K562 (cell line): ENCODE data around the gene SMS. TPM values are rescaled to one million over a fixed set of nuclear protein-coding genes. Genes with fewer than 3 reads are reported as not detected.

ENCODE experiments used
- ATAC-seq: fragments of 200-7000 bp; cut with Tn5 transposase; 3 replicates; pipeline ENCODE4 v1.9.1; 2020; ENCODE audit warnings: moderate library complexity
- BruUV-seq: library from RNA; stranded (reverse); fragments of 400-500 nt; replicated peaks from 2 replicates; lab custom pipeline; 2021; lab: Mats Ljungman, UMichigan
- CTCF ChIA-PET: fragments of 300-600 bp; formaldehyde crosslinking; extraction: SDS; loops from one replicate; lab custom pipeline; 2021; ENCODE audit warnings: low intra/inter-chr PET ratio; lab: Yijun Ruan, JAX
- POLR2A ChIA-PET: fragments of 300-600, 350-650 bp; sonication (Branson Sonifier 250); formaldehyde crosslinking; extraction: SDS; loops from one replicate; lab custom pipeline; 2021; ENCODE audit warnings: antibody characterized with exemption, inconsistent platforms; lab: Yijun Ruan, JAX
- DNase-seq, 4 experiments: peaks; one replicate each; pipeline versions ENCODE4 v3.0.0 to v3.0.0-alpha.2; 2011 to 2018; ENCODE audit warnings: low spot score in 3 of 4, mixed read lengths in 3 of 4; ENCODE audit errors: extremely low read depth in 1 of 4
- FAIRE-seq: peaks from 2 replicates; lab custom pipeline; 2011; peaks lifted over from hg19 to GRCh38; lab: Jason Lieb, UNC
- H2AFZ ChIP-seq: 2 replicates; pipeline ENCODE4 v1.6.0; 2011; ENCODE audit warnings: low read depth, low read length, control low read depth, inconsistent platforms
- H3K27ac ChIP-seq: fragments of 200-600 bp; 3 replicates; pipeline ENCODE4 v1.8.0; 2011; ENCODE audit warnings: low read depth, mild to moderate bottlenecking, control low read depth, inconsistent platforms, low read length, moderate library complexity, mixed read lengths; ENCODE audit errors: extremely low read depth
- H3K27me3 ChIP-seq, 2 experiments: fragments of 300-600 bp in 1 of 2; 2 replicates in 1 of 2; 3 replicates in 1 of 2; pipeline versions ENCODE4 v1.6.0 to v1.8.0; 2011; ENCODE audit warnings: inconsistent platforms in 2 of 2, low read length in 2 of 2, mild to moderate bottlenecking in 1 of 2, mixed read lengths in 1 of 2, moderate library complexity in 1 of 2; ENCODE audit not compliant: control insufficient read depth in 2 of 2, insufficient read depth in 2 of 2
- H3K36me3 ChIP-seq: fragments of 300-600 bp; 3 replicates; pipeline ENCODE4 v1.8.0; 2011; ENCODE audit warnings: mild to moderate bottlenecking, low read length, inconsistent platforms; ENCODE audit not compliant: control insufficient read depth, insufficient read depth
- H3K4me1 ChIP-seq, 2 experiments: fragments of 200-600 bp in 1 of 2; replicated peaks in 1 of 2; 2 replicates in 1 of 2; 3 replicates in 1 of 2; pipeline versions ENCODE4 v1.5.1 to v1.8.0; 2011; ENCODE audit warnings: inconsistent platforms in 2 of 2, low read length in 2 of 2, mild to moderate bottlenecking in 1 of 2, mixed read lengths in 1 of 2, moderate library complexity in 1 of 2; ENCODE audit not compliant: control insufficient read depth in 2 of 2, insufficient read depth in 2 of 2
- H3K4me2 ChIP-seq: 2 replicates; pipeline ENCODE4 v1.6.1; 2011; ENCODE audit warnings: low read length, control low read depth, inconsistent platforms, mixed read lengths; ENCODE audit not compliant: insufficient read depth
- H3K4me3 ChIP-seq: fragments of 200-600 bp; sonication (generic), shearing (Covaris generic); 2 replicates; pipeline ENCODE4 v1.5.1; 2016; ENCODE audit warnings: control low read depth, inconsistent platforms
- H3K79me2 ChIP-seq: fragments of 200-600 bp; 3 replicates; pipeline ENCODE4 v1.8.0; 2011; ENCODE audit warnings: low read length, inconsistent platforms; ENCODE audit not compliant: control insufficient read depth, insufficient read depth
- H3K9ac ChIP-seq, 2 experiments: 2 replicates each; pipeline versions ENCODE4 v1.6.0 to v1.6.1; 2011; ENCODE audit warnings: low read depth in 2 of 2, low read length in 2 of 2, control low read depth in 1 of 2, inconsistent platforms in 1 of 2, mild to moderate bottlenecking in 1 of 2, mixed read lengths in 1 of 2; ENCODE audit not compliant: insufficient read depth in 1 of 2
- H3K9me1 ChIP-seq: one replicate; pipeline ENCODE4 v1.6.0; 2011; ENCODE audit warnings: inconsistent platforms, mild to moderate bottlenecking, low read length, moderate library complexity; ENCODE audit not compliant: control insufficient read depth, insufficient read depth
- H3K9me3 ChIP-seq: replicated peaks from 2 replicates; pipeline ENCODE4 v1.5.1; 2011; ENCODE audit warnings: low read depth, low read length, inconsistent platforms; ENCODE audit not compliant: control insufficient read depth, insufficient read depth
- H4K20me1 ChIP-seq: replicated peaks from 2 replicates; pipeline ENCODE4 v1.6.1; 2011; ENCODE audit warnings: low read length, inconsistent platforms, mixed read lengths; ENCODE audit not compliant: control insufficient read depth, insufficient read depth
- CC2D1A ChIP-seq: fragments of 450-650 bp; IDR thresholded peaks from 2 replicates; pipeline ENCODE4 v1.6.1; 2017; ENCODE audit warnings: mild to moderate bottlenecking
- JUNB ChIP-seq: fragments of 450-650 bp; formaldehyde crosslinking; conservative IDR thresholded peaks from 2 replicates; pipeline ENCODE4 v1.4.0; 2020; ENCODE audit warnings: mild to moderate bottlenecking
- MTA3 ChIP-seq: fragments of 450-650 bp; formaldehyde crosslinking; IDR thresholded peaks from 2 replicates; pipeline ENCODE4 v1.6.1; 2017; ENCODE audit warnings: mild to moderate bottlenecking, borderline replicate concordance
- MYNN ChIP-seq, 2 experiments: sonication (generic); formaldehyde crosslinking in 1 of 2; IDR thresholded peaks; 2 replicates each; pipeline versions ENCODE4 v1.5.0 to v1.6.1; 2016 to 2020; ENCODE audit warnings: antibody characterized with exemption in 1 of 2, missing genetic modification reagents in 1 of 2
- NFRKB ChIP-seq: fragments of 450-650 bp; IDR thresholded peaks from 2 replicates; pipeline ENCODE4 v1.6.1; 2016; ENCODE audit warnings: low read depth
- RBM17 ChIP-seq: fragments of 200-400 bp; formaldehyde crosslinking; IDR thresholded peaks from 2 replicates; pipeline ENCODE4 v1.6.1; 2017; ENCODE audit warnings: low read depth, mild to moderate bottlenecking, low read length, borderline replicate concordance
- RUNX1 ChIP-seq: sonication (generic); IDR thresholded peaks from 2 replicates; pipeline ENCODE4 v1.6.1; 2016; ENCODE audit warnings: antibody characterized with exemption, low read depth
- SIRT6 ChIP-seq: IDR thresholded peaks from one replicate; pipeline ENCODE4 v1.6.1; 2012; ENCODE audit warnings: low read depth, mild to moderate bottlenecking, control low read depth, inconsistent platforms, low read length, moderate library complexity
- ZNF121 ChIP-seq: sonication (generic); formaldehyde crosslinking; conservative IDR thresholded peaks from 2 replicates; pipeline ENCODE4 v1.8.0; 2022; ENCODE audit warnings: missing genetic modification reagents
- WGBS: fragments of 100-300 bp; shearing (Covaris generic); methylation state at CpG from one replicate; pipeline ENCODE4 v1.1.6; 2016; ENCODE audit warnings: low coverage, mixed read lengths; ENCODE audit not compliant: insufficient coverage; ENCODE audit errors: missing lambda C conversion rate; 5-methylcytosine and 5-hydroxymethylcytosine counted together
- in situ Hi-C: fragments of 300-500 bp; cut with MboI; formaldehyde crosslinking; loops from 4 replicates; pipeline ENCODE4 v1.15.0; 2018; ENCODE audit warnings: inconsistent platforms, mixed read lengths
- intact Hi-C: fragments of 100-400 bp; cut with micrococcal nuclease; formaldehyde crosslinking; loops from 2 replicates; pipeline ENCODE4 v1.14.2; 2022
- polyA plus RNA-seq, 8 experiments: library from polyadenylated mRNA; depleted of rRNA in 4 of 8; stranded (reverse) in 5 of 8; unstranded in 3 of 8; fragments of >200 nt; fragmentation: Nextera tagmentation in 2 of 8; fragmentation: Illumina TruSeq in 1 of 8; extraction: Ambion mirVana in 2 of 8; extraction: Trizol in 1 of 8; gene quantifications; 2 replicates each; pipeline versions ENCODE4 v1.2.1 to v1.2.3, GENCODE V29; 2011 to 2014; ENCODE audit warnings: inconsistent platforms in 1 of 8, missing spikeins in 1 of 8
- total RNA-seq, 7 experiments: library from RNA; depleted of rRNA in 6 of 7; stranded (reverse); fragments of >200 nt in 6 of 7; fragmentation: Illumina TruSeq in 2 of 7; extraction: Trizol in 2 of 7; gene quantifications; 2 replicates each; pipeline versions ENCODE4 v1.2.1 to v1.2.3, GENCODE V29; 2011 to 2021; ENCODE audit warnings: low replicate concordance in 1 of 7
- TF ChIP-seq, protein P1 (sequence below): fragments of 200-800 bp; sonication (Bioruptor generic); IDR thresholded peaks from 2 replicates; pipeline ENCODE4 v1.6.1; 2017; ENCODE audit warnings: missing genetic modification characterization, missing compliant biosample characterization
- TF ChIP-seq, protein P2 (sequence below): fragments of 250-450 bp; sonication (Bioruptor Pico); IDR thresholded peaks from 2 replicates; pipeline ENCODE4 v1.6.1; 2021; ENCODE audit warnings: mild to moderate bottlenecking
- TF ChIP-seq, protein P3 (sequence below), 2 experiments: fragments of 450-650 bp; IDR thresholded peaks; 2 replicates each; pipeline ENCODE4 v1.6.1; 2016; ENCODE audit warnings: mild to moderate bottlenecking in 2 of 2, borderline replicate concordance in 1 of 2, low read depth in 1 of 2, moderate library complexity in 1 of 2

Gene SMS
- total and polyA plus RNA-seq, 9 of the 15 experiments (the other 6 are each of a cell fraction or from before 2014, with no cell fraction given) = 71.1 to 193 (median 152) TPM

DNA sequence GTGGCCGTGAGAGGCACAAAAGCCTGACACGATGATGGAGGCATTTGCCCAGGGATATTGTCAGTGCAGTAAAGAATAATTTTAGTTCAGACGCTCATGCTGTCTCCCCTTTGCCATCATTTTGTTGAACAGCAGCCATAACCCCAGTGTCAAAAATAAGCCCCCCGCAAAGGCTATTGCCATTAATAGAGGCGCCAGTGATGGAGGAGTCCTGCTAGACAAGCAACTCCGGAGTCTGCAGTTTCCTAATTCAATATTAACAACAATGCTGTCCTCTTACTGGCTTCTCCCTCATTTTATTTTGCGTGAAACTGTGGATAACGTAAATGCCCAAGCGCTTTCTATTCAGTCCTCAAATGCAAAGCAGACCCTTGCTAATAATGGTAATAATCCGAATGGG is 603 bp upstream of the SMS start:
- Histone ChIP-seq H2AFZ (peak overlapping the region; percentile 96), H3K27ac (peak overlapping the region; percentile 80), H3K4me2 (peak overlapping the region; percentile 66), H3K9ac (peak overlapping the region in 1 of 2 experiments; percentile 66; a peak in 3 of 4 replicates), H3K27me3 (no peaks in the 10 kb centered on the region), H3K4me3 (peak overlapping the region; percentile 78; the same call in 1 of the 2 replicates), H4K20me1 (no peaks in the 10 kb centered on the region; the same call in 1 of the 2 replicates), H3K79me2 (peaks cover 39% of the 10 kb centered on the region), H3K36me3 (peaks cover 14% of the 10 kb centered on the region; the same call in 2 of the 3 replicates), H3K9me1 (no peaks in the 10 kb centered on the region), H3K9me3 (no peaks in the 10 kb centered on the region), H3K4me1 (peaks cover 8 to 18% of the 10 kb centered on the region in 2 experiments; a peak in 4 of 5 replicates)
- ChIA-PET POLR2A (no interaction called here), CTCF (no interaction called here)
- 79% methylated on average over 10 of the region's 10 CpGs for WGBS
- DNase-seq (no peak), ATAC-seq (no peak), FAIRE-seq (peak; percentile 48)
- in situ Hi-C loops = no loop called here
- intact Hi-C loops = loop anchor here (5.0 kb wide), 1 partner anchor 103 kb away; the partner anchor contains the start of gene MBTPS2
- TSS peak; percentile 81 for BruUV-seq
- TF ChIP-seq CC2D1A (no peak), SIRT6 (no peak), ZNF121 (CRISPR knock-in tag) (no peak), RUNX1 (no peak), MYNN (IDR thresholded peaks at IDR 0.05) (no peak), MYNN (CRISPR knock-in tag; IDR thresholded peaks at IDR 0.05) (no peak), RBM17 (no peak), MTA3 (no peak), NFRKB (0 out of 2 replicates have a peak, but pooled peaks have one; percentile 34), JUNB (CRISPR knock-in tag) (no peak)
- TF ChIP-seq, protein P1, sequence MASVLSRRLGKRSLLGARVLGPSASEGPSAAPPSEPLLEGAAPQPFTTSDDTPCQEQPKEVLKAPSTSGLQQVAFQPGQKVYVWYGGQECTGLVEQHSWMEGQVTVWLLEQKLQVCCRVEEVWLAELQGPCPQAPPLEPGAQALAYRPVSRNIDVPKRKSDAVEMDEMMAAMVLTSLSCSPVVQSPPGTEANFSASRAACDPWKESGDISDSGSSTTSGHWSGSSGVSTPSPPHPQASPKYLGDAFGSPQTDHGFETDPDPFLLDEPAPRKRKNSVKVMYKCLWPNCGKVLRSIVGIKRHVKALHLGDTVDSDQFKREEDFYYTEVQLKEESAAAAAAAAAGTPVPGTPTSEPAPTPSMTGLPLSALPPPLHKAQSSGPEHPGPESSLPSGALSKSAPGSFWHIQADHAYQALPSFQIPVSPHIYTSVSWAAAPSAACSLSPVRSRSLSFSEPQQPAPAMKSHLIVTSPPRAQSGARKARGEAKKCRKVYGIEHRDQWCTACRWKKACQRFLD = 0 out of 2 replicates have a peak, but pooled peaks have one; percentile 65
- TF ChIP-seq, protein P2, sequence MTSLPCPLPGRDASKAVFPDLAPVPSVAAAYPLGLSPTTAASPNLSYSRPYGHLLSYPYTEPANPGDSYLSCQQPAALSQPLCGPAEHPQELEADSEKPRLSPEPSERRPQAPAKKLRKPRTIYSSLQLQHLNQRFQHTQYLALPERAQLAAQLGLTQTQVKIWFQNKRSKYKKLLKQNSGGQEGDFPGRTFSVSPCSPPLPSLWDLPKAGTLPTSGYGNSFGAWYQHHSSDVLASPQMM (CRISPR knock-in tag) = no peak
- TF ChIP-seq, protein P3, sequence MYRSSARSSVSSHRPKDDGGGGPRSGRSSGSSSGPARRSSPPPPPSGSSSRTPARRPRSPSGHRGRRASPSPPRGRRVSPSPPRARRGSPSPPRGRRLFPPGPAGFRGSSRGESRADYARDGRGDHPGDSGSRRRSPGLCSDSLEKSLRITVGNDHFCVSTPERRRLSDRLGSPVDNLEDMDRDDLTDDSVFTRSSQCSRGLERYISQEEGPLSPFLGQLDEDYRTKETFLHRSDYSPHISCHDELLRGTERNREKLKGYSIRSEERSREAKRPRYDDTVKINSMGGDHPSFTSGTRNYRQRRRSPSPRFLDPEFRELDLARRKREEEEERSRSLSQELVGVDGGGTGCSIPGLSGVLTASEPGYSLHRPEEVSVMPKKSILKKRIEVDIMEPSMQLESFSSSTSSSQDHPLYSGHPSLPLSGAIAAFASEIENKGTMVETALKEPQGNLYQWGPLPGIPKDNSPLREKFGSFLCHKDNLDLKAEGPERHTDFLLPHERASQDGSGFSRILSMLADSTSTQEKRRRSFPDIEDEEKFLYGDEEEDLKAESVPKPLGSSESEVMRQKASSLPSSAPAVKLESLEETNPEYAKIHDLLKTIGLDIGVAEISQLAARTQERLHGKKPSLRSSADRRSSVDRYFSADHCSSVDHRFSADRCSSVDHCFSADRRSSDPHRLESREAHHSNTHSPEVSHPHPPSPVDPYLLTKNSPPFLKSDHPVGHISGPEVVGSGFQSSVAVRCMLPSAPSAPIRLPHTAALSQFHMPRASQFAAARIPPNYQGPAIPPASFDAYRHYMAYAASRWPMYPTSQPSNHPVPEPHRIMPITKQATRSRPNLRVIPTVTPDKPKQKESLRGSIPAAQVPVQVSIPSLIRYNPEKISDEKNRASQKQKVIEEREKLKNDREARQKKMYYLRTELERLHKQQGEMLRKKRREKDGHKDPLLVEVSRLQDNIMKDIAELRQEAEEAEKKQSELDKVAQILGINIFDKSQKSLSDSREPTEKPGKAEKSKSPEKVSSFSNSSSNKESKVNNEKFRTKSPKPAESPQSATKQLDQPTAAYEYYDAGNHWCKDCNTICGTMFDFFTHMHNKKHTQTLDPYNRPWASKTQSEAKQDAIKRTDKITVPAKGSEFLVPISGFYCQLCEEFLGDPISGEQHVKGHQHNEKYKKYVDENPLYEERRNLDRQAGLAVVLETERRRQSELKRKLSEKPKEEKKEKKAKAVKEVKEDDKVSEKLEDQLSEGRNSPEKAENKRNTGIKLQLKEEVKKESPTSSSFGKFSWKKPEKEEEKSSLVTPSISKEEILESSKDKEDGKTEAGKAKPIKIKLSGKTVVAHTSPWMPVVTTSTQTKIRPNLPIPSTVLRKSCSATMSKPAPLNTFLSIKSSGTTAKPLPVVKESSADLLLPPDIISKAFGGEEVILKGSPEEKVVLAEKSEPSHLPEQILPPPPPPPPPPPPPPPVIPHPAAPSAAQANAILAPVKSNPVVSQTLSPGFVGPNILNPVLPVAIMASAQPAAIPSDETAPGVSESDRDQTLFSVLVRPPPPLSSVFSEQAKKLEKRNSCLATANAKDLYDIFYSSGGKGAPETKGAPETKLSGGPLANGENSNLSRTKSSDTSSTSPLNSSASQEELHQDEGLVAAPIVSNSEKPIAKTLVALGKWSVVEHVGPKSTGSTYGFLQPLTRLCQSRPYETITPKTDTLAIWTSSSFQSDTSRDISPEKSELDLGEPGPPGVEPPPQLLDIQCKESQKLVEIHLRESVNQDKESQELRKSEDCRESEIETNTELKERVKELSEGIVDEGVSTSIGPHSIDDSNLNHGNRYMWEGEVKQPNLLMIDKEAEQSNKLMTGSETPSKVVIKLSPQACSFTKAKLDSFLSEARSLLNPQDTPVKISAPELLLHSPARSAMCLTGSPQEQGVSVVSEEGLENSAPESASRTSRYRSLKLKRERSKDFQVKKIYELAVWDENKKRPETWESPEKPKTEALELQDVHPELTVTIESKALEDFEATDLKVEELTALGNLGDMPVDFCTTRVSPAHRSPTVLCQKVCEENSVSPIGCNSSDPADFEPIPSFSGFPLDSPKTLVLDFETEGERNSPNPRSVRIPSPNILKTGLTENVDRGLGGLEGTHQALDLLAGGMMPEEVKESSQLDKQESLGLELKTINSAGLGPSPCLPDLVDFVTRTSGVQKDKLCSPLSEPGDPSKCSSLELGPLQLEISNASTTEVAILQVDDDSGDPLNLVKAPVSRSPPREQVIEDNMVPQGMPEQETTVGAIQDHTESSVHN (IDR thresholded peaks at IDR 0.05; ENCODE audit: borderline replicate concordance in 1 of 2, low read depth in 1 of 2) = no peak
